NCI-H146 treated with DMSO at 0.1 percent for 48 hours (cell line): ENCODE results near the gene ADAMTSL4.

Source experiments
- DNase-seq: peaks from one replicate; lab custom pipeline; 2025; ENCODE audit not compliant: unreplicated experiment; lab: John Stamatoyannopoulos, UW

ADAMTSL4 gene

DNA sequence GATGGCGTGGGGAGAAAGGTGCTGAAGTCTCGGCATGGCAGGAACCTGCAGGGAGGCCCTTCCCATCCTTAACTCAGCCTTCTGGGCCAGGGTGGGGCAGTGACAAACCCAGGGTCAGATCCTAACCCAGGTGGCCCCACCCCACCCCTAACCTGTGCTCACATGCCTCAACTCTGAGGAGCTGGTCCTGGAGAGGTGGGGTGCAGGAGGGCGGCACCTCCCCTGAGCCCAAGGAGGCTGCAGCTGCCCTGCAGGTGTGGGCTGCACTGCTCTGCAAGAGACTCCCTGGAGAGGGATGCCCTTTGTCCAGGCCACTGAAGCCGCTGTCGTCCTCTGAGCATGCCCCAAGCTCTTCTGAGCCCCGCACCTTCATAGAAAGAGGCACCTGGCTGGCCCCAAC lies 15.2 kb upstream of the ADAMTSL4 start:
- no peak for DNase-seq

DNA sequence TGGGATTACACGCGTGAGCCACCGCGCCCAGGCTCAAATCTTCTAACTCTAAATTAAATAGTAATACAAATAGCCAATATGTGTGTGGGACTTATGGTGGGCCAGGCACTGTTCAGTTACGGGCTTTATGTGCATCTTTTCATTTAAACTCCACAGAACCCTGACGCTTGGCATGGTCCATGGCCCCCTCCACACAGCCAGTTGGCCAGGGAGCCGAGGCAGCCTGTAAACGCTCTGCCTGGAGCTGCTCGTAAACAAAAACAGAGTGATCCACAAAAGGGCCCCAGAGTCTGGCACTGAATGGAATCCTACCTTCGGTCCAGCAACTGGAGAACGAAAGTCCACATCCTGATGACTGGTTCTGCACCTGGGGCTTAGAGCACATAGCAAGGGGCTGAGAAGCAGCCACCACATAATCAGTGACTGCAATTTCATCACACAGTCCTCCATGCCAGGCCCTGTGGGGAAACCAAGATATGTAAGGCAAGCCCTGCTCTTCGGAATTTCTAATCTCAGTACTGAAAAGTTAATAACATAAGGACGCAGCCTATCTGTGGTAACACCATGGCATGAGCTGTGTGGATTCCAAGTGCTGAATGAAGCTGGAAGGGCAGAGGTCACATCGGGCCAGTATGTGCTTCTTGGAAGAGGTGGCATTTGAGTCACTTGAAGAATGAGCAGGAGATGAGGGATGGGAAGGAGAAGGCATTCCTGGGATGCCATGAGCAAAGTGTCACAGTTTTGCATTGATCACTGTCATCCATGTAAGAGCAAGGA lies 13.5 kb upstream of the ADAMTSL4 start:
- DNase-seq, result no peak

- DNase-seq, result no peak
Measured at GRCh38 chr1:150536836-150537731, 12.1 kb upstream of the ADAMTSL4 start.

DNA sequence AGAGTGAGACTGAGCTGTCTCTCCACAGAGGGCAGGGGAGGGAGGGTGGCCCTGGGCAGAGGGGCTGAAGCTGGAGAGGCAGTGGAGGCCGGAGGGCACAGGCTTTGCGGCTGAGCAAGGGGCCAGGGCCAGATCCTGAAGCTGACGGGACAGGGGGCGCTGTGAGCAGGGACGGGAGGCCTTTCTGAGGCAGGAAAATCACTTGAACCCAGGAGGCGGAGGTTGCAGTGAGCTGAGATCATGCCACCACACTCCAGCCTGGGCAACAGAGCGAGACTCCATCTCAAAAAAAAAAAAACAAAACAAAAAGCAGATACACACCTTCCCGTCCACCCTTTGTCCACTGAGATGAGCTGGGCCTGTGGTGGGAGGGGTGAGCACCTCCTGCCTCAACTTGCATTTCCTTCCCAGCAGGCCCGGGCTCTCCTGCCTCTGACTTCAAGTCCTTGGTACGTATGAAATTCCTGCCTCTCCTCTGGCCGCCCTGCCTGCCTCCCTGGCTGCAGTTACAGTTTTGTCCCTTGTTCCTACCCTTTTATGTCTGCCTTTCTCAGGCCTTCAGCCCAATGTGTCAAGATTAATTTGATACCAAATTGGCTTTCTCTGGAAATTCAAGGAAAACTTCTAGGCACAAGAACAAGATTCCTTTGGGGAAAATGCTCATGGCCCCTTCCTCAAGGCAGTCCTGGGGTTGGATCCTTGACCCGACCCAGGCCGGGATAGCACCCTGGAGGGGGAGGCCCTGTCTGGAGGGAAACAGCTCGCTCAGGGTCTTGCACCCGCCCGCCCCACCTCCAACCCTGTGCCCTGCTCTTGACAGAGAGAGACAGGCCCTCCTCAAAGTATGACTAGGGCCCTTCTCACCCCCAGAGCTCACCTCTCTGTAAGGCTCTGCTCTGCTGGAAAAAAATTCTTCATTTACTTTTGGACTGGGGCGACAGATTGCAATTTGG lies 11.2 kb upstream of the ADAMTSL4 start:
- DNase-seq, result no peak

DNA sequence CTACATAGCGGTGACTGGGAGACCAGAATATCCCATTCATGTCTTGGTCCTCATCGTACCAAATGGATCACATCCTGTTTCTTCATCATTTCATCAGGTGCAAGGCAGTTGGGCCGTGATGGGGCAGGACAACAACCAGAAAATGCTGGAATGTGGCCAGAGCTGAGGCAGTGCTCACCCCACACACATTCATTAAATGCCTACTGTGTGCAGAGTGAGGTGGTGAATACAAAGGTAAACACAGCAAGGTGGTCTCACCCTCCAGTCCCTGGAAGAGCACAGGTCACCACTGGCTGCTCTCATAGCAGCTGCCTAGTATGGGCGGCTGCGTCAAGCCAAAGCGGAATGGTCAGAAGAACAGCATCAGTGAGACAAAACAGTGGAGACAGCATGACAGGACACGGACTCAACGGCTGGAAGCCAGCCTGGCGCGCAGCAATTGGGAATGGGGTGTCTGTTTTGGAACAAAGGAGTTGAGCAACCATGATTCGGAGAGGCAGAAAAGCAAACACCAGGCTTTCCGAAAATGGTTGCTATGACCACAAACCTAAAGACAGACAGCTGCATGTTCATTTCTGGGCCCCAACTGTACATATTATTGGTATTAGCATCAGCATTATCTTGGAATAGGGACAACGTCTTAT lies 5.6 kb upstream of the ADAMTSL4 start:
- peak; percentile 63 for DNase-seq

- DNase-seq, result peak; percentile 34
Measured at GRCh38 chr1:150544204-150544603, 5.0 kb upstream of the ADAMTSL4 start.

GRCh38 chr1:150545486-150546032 lies 3.6 kb upstream of the ADAMTSL4 start:
- DNase-seq, result no peak

- no peak for DNase-seq
Measured at GRCh38 chr1:150546294-150546937, 2.8 kb upstream of the ADAMTSL4 start.

DNA sequence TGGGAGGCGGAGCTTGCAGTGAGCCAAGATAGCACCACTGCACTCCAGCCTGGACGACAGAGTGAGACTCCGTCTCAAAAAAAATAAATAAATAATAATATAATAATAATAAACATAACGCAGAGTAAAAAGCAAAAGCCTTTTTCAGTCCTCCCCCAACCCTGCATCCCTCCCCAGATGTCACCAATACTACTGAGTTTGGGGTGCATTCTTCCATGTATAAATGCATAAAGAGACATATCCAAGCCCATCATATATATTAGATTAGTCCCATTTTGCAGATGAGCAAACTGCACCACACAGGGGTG lies 930 bp upstream of the ADAMTSL4 start:
- no peak for DNase-seq

DNA sequence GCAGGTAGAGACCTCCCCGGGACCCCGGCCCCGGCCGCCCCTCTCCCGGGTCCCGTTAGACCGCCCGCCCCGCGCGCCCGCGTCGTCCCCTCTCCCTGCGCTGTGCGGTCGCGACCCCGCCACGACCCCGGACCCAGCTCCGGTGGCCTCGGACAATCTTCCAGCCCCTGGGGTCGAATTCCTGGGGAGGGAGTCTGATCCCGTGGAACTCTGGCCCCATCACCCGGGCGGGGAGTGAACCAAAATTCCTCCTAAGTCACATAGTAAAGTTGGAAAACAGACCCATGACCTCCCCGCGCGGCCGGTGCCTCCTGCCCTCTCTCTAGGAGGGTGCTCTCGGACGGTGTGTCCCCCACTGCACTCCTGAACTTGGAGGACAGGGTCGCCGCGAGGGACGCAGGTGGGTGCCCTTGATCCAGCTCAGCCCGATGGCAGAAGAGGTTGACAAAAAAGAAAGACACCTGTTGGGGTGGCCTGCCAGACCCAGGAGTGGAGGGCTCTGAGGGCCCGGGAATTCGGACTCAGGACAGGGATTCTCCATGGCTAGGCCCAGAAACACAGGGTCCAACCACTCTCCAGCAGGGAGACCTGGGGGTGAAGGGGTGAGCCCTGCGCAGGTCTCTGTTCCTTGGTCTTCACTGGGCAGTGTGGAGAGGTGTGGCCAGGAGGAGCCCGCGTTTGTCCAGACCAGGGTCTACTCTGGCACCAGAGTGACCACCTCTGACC lies 451 bp downstream of the ADAMTSL4 start:
- DNase-seq, result no peak

GRCh38 chr1:150550222-150551050 lies 1.2 kb downstream of the ADAMTSL4 start:
- no peak for DNase-seq

DNA sequence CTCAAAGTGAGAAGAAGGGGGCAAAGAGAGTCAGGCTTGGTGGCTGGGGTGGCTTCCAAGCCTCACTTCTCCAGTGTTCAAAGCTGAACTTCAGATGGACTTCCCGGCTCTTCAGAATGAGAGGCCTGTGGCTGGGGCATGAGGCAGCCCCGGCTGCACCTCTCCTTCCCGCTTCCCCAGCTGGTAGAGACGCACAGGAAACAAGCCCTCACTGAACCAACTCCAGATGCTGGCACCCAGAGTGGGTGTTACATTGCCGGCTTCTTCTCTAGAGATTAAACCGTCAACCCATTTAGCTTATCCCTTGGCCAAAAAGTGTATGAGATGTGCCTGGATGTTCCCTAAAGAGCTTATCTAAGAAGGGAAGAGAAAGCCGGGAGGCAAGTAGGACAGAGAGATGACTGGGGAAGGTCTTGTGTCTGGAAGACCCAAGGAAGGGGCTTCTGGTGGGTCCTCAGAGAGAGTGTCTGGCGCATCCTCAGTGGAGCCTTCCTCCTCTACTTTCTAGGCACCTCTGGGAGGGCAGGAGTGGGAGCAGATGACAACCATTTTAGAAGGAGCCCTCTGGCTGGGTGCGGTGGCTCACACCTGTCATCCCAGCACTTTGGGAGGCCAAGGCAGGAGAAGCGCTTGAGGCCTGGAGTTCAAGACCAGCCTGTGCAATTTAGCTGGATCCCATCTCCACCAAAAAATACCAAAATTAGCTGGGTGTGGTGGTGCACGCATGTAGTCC lies 2.0 kb downstream of the ADAMTSL4 start:
- DNase-seq, result no peak

- no peak for DNase-seq
Measured at GRCh38 chr1:150551784-150552127, 2.5 kb downstream of the ADAMTSL4 start.

GRCh38 chr1:150552128-150552910 lies 3.1 kb downstream of the ADAMTSL4 start:
- DNase-seq, result no peak

DNA sequence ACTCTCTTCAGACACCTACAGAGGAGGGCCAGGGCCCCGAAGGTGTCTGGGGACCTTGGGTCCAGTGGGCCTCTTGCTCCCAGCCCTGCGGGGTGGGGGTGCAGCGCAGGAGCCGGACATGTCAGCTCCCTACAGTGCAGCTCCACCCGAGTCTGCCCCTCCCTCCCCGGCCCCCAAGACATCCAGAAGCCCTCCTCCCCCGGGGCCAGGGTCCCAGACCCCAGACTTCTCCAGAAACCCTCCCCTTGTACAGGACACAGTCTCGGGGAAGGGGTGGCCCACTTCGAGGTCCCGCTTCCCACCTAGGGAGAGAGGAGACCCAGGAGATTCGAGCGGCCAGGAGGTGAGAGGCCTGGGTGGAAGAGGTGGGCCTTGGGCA lies 3.7 kb downstream of the ADAMTSL4 start:
- no peak for DNase-seq

- DNase-seq, result no peak
Measured at GRCh38 chr1:150553392-150554085, 4.3 kb downstream of the ADAMTSL4 start.

GRCh38 chr1:150554086-150554452 lies 4.9 kb downstream of the ADAMTSL4 start:
- no peak for DNase-seq
